Activated CD8-positive, alpha-beta memory T cell treated with anti-CD3 and anti-CD28 coated beads for 36 hours (primary cell): ENCODE results near the gene MEIG1. TPM values are rescaled to one million over a fixed set of nuclear protein-coding genes. Genes with fewer than 3 reads are reported as not detected.
"Not testable (repeated sequence)": the region's sequence is repeated elsewhere in the genome, so short reads cannot be mapped to it uniquely, and the experiment has no call there.

Experiments used
- CTCF ChIA-PET: fragments of 350-600 bp; sonication (Branson Sonifier 250); formaldehyde crosslinking; loops from one replicate; lab custom pipeline; 2021; ENCODE audit warnings: antibody characterized with exemption; lab: Charles Lee
- POLR2A ChIA-PET: fragments of 350-600 bp; sonication (Branson Sonifier 250); formaldehyde crosslinking; loops from one replicate; lab custom pipeline; 2021; ENCODE audit warnings: antibody characterized with exemption; lab: Charles Lee
- total RNA-seq, 2 experiments: library from RNA; stranded (reverse); gene quantifications; one replicate each; pipeline ENCODE4 v1.2.3, GENCODE V29; 2021

The MEIG1 gene
- total RNA-seq, 2 experiments from 2014 or later, result 0.42 to 1.3 TPM

DNA sequence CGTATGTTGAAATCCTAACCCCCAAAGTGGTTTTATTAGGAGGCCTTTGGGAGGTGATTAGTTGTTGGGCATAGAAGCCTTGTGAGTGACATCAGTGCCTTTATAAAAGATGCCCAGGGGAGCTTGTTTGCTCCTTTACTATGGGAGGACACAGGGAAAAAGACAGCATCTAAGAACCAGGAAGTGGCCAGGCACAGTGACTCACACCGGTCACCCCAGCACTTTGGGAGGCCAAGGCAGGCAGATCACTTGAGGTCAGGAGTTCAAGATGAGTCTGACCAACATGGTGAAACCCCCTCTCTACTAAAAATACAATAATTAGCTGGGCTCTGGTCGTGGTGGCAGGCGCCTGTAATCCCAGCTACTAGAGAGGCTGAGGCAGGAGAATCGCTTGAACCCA is 61.8 kb downstream of the MEIG1 start:
- CTCF ChIA-PET, POLR2A ChIA-PET: not testable (repeated sequence)

Other genes with a start within 250 kb of the MEIG1 start
- 100 to 1,000 TPM; 140 to 142 TPM for gene FAM107B, start 184.5 kb upstream of the MEIG1 start, total RNA-seq
- 1 to 10 TPM; 1.0 to 1.1 TPM for gene CDNF, start 121.4 kb upstream of the MEIG1 start, total RNA-seq
- gene HSPA14, start 121.1 kb upstream of the MEIG1 start, total RNA-seq, result 10 to 100 TPM; 43.1 to 46.0 TPM
- 10 to 100 TPM; 25.6 to 27.1 TPM for gene MSANTD7, start 121.1 kb upstream of the MEIG1 start, total RNA-seq
- 10 to 100 TPM; 41.8 to 43.3 TPM for gene SUV39H2, start 80.5 kb upstream of the MEIG1 start, total RNA-seq
- 10 to 100 TPM; 12.0 to 16.4 TPM for gene DCLRE1C, start 5.3 kb upstream of the MEIG1 start, total RNA-seq
- under 1 TPM; 0.17 to 0.21 TPM for gene OLAH, start 84.6 kb downstream of the MEIG1 start, total RNA-seq
- gene ACBD7, start 129.4 kb downstream of the MEIG1 start, total RNA-seq, result 1 to 10 TPM in 1 of 2 experiments, under 1 TPM in 1; 0.89 to 1.2 TPM
- 10 to 100 TPM; 24.8 to 25.7 TPM for gene RPP38, start 138.0 kb downstream of the MEIG1 start, total RNA-seq
- gene NMT2, start 209.3 kb downstream of the MEIG1 start, total RNA-seq, result 10 to 100 TPM in 1 of 2 experiments, 1 to 10 TPM in 1; 9.8 to 10.1 TPM